ENCODE results near the gene WNT3.

WNT3 gene

DNA sequence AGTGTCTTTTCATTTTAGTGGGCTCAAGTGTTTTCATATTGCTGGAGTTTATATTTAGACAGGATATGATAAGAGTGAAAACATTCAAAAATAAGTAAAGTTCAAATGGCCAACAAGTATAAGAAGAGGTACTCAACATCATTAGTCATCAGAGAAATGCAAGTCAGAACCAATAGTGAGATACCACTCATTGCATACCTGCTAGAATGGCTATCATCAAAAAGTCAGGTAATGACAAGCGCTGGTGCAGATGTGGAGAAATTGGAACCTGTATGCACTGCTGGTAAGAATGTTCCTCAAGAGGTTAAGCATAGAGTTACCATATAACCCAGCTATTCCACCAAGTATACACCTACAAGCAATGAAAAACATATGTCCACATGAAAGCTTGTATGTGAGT is 87.8 kb downstream of the WNT3 start:
- Histone ChIP-seq H3K27me3 (ENCODE audit: insufficient read depth, poor library complexity, severe bottlenecking) (no peaks in the 10 kb centered on the region), H3K27ac (ENCODE audit: poor library complexity, severe bottlenecking) (peak overlapping the region; percentile 47), H3K36me3 (ENCODE audit: low read depth) (peaks cover 3% of the 10 kb centered on the region; the same call in 1 of the 2 replicates), H3K4me3 (ENCODE audit: severe bottlenecking) (no peak overlapping the region), H3K4me1 (ENCODE audit: insufficient read depth, poor library complexity, severe bottlenecking) (peaks cover 50% of the 10 kb centered on the region), H3K9me3 (ENCODE audit: severe bottlenecking) (no peaks in the 10 kb centered on the region)
- ATAC-seq (ENCODE audit: low read depth), result peak; percentile 69
- no peak for DNase-seq (ENCODE audit: low spot score)
- TF ChIP-seq, protein P1, sequence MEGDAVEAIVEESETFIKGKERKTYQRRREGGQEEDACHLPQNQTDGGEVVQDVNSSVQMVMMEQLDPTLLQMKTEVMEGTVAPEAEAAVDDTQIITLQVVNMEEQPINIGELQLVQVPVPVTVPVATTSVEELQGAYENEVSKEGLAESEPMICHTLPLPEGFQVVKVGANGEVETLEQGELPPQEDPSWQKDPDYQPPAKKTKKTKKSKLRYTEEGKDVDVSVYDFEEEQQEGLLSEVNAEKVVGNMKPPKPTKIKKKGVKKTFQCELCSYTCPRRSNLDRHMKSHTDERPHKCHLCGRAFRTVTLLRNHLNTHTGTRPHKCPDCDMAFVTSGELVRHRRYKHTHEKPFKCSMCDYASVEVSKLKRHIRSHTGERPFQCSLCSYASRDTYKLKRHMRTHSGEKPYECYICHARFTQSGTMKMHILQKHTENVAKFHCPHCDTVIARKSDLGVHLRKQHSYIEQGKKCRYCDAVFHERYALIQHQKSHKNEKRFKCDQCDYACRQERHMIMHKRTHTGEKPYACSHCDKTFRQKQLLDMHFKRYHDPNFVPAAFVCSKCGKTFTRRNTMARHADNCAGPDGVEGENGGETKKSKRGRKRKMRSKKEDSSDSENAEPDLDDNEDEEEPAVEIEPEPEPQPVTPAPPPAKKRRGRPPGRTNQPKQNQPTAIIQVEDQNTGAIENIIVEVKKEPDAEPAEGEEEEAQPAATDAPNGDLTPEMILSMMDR (IDR thresholded peaks at IDR 0.05; ENCODE audit: poor library complexity, severe bottlenecking), result no peak

DNA sequence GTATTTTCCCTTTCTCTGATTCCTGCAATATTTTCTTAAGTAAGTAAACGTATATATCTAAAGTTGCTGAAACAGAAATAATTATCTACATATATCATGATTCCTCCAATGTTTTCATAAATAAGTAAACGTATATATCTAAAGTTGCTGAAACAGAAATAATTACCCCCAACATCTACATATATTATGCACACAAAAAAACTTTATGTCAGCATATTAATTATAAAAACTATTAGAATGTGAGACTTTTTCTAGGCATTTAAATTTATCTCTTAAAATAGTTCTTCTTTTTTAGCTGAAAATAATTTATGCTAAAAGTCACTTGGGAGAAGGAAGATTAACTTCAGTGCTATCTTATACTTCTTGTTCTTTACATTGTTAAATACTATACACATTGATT is 88.5 kb downstream of the WNT3 start:
- Histone ChIP-seq H3K27me3 (ENCODE audit: insufficient read depth, poor library complexity, severe bottlenecking) (no peaks in the 10 kb centered on the region), H3K9me3 (ENCODE audit: severe bottlenecking) (no peaks in the 10 kb centered on the region), H3K4me3 (ENCODE audit: severe bottlenecking) (no peak overlapping the region), H3K4me1 (ENCODE audit: insufficient read depth, poor library complexity, severe bottlenecking) (peaks cover 50% of the 10 kb centered on the region), H3K27ac (ENCODE audit: poor library complexity, severe bottlenecking) (peak overlapping the region; percentile 47), H3K36me3 (ENCODE audit: low read depth) (peaks cover 3% of the 10 kb centered on the region; the same call in 1 of the 2 replicates)
- DNase-seq (ENCODE audit: low spot score) (no peak), ATAC-seq (ENCODE audit: low read depth) (no peak)
- TF ChIP-seq, protein P1 (IDR thresholded peaks at IDR 0.05; ENCODE audit: poor library complexity, severe bottlenecking), result no peak

DNA sequence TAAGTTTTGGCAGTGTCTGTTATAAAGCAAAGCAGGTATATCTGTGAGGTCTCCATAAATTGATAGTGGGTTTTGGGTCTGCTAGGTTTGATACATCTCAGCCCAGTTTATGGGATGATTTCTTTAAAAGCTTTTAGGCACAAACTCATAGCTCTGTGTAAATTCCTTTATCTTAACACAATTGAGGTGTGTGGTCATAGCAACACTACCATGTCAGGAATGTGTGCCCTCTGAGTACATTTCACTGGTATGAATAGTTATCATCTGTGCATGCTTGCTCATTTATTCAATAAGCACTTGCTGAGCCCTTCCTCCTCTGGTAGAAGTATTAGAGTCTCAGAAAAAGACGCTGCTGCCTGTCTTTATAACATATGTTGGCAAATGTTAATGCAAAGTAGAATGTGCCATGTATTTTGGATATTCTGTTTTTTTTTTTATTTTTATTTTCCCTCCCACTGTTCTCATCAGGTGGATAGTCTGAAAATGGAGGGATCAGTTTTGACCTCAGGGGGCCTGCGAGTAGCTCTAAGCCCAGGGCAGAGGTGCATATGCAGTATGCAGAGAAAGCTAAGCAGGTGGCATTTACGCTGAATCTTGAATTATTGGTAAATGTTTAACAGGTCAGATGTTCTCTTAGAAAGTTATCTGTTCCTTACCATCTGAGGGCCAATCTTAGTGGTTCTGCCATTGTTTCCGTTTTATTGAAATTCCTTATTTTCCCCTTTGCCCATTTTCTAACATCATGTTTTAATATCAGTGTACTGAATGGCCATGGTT is 90.7 kb downstream of the WNT3 start:
- H3K9me3 ChIP-seq (ENCODE audit: severe bottlenecking), result no peaks in the 10 kb centered on the region
- peak; percentile 96 for ATAC-seq (ENCODE audit: low read depth)
- peaks cover 33% of the 10 kb centered on the region for H3K4me1 ChIP-seq (ENCODE audit: insufficient read depth, poor library complexity, severe bottlenecking)
- H3K36me3 ChIP-seq (ENCODE audit: low read depth), result peaks cover 7% of the 10 kb centered on the region; the same call in 1 of the 2 replicates
- DNase-seq (ENCODE audit: low spot score), result no peak
- no peaks in the 10 kb centered on the region for H3K27me3 ChIP-seq (ENCODE audit: insufficient read depth, poor library complexity, severe bottlenecking)
- peak overlapping the region; percentile 62 for H3K27ac ChIP-seq (ENCODE audit: poor library complexity, severe bottlenecking)
- TF ChIP-seq, protein P1 (IDR thresholded peaks at IDR 0.05; ENCODE audit: poor library complexity, severe bottlenecking), result no peak
- no peak overlapping the region for H3K4me3 ChIP-seq (ENCODE audit: severe bottlenecking)

DNA sequence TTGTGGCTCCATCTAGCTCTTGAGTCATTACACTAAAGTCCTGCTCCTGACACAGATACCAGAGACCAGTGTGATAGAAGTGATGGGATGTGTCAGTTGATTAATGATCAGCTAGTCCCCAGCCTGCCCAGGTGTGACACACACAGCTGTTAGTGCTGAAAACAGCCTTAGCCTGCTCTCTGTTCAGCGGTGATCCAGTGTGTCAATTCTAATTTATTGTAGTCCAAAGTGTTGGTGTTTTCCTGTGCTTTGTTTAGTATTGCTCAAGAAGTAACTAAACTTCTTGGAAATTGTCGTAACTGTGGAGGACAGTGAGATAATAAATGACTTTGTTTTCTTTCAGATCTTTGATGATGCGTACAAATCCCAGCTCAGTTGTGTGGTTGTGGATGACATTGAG is 92.3 kb downstream of the WNT3 start:
- Histone ChIP-seq H3K4me1 (ENCODE audit: insufficient read depth, poor library complexity, severe bottlenecking) (peaks cover 32% of the 10 kb centered on the region), H3K36me3 (ENCODE audit: low read depth) (peaks cover 7% of the 10 kb centered on the region; the same call in 1 of the 2 replicates), H3K9me3 (ENCODE audit: severe bottlenecking) (no peaks in the 10 kb centered on the region), H3K27ac (ENCODE audit: poor library complexity, severe bottlenecking) (no peak overlapping the region), H3K4me3 (ENCODE audit: severe bottlenecking) (no peak overlapping the region), H3K27me3 (ENCODE audit: insufficient read depth, poor library complexity, severe bottlenecking) (no peaks in the 10 kb centered on the region)
- DNase-seq (ENCODE audit: low spot score) (no peak), ATAC-seq (ENCODE audit: low read depth) (no peak)
- TF ChIP-seq, protein P1 (IDR thresholded peaks at IDR 0.05; ENCODE audit: poor library complexity, severe bottlenecking), result no peak

All from RWPE2 (cell line).